Measurements from ENCODE around the gene ST7. TPM values are rescaled to one million over a fixed set of nuclear protein-coding genes. Genes with fewer than 3 reads are reported as not detected.

ST7 gene
- total RNA-seq, 4 donors from 2014 or later: 16.2 to 38.6 (median 22.5) TPM

- no peak for TF ChIP-seq CTCF (IDR thresholded peaks at IDR 0.05; ENCODE audit: low read depth)
These were observed 31.2 kb downstream of the ST7 start for GRCh38 chr7:116984511-116984910.

GRCh38 chr7:116984917-116985316, 31.6 kb downstream of the ST7 start:
- no peak for TF ChIP-seq CTCF (IDR thresholded peaks at IDR 0.05; ENCODE audit: low read depth)

GRCh38 chr7:116985575-116985974, 32.3 kb downstream of the ST7 start:
- no peak for TF ChIP-seq CTCF (IDR thresholded peaks at IDR 0.05; ENCODE audit: low read depth)

GRCh38 chr7:116986611-116987565, 33.6 kb downstream of the ST7 start:
- TF ChIP-seq CTCF (IDR thresholded peaks at IDR 0.05; ENCODE audit: low read depth): no peak

- no peak for TF ChIP-seq CTCF (IDR thresholded peaks at IDR 0.05; ENCODE audit: low read depth)
These were observed 35.2 kb downstream of the ST7 start for GRCh38 chr7:116988363-116988989.

- TF ChIP-seq CTCF (IDR thresholded peaks at IDR 0.05; ENCODE audit: low read depth): no peak
These were observed 36.8 kb downstream of the ST7 start for GRCh38 chr7:116990056-116990455.

GRCh38 chr7:116991233-116991632, 37.9 kb downstream of the ST7 start:
- TF ChIP-seq CTCF (IDR thresholded peaks at IDR 0.05; ENCODE audit: low read depth): no peak
